Calu3 (cell line): ENCODE results near the gene FRMD3. TPM values are rescaled to one million over a fixed set of nuclear protein-coding genes. Genes with fewer than 3 reads are reported as not detected.

Experiments
- BruUV-seq: library from RNA; stranded (reverse); fragments of 400-500 nt; replicated peaks from 2 replicates; lab custom pipeline; 2021; lab: Mats Ljungman, UMichigan
- CTCF ChIA-PET: fragments of 300-600 bp; sonication (Branson Sonifier 250); formaldehyde crosslinking; loops from one replicate; lab custom pipeline; 2022; ENCODE audit warnings: antibody characterized with exemption; lab: Charles Lee
- DNase-seq: peaks from one replicate; pipeline ENCODE4 v3.0.0; 2022
- H3K27ac Mint-ChIP-seq: one replicate; pipeline ENCODE4 v1.8.0; 2022; ENCODE audit warnings: mixed read lengths; ENCODE audit not compliant: unreplicated experiment
- H3K27me3 Mint-ChIP-seq: one replicate; pipeline ENCODE4 v1.8.0; 2022; ENCODE audit warnings: mixed read lengths; ENCODE audit not compliant: unreplicated experiment
- H3K36me3 Mint-ChIP-seq: one replicate; pipeline ENCODE4 v1.8.0; 2022; ENCODE audit warnings: mild to moderate bottlenecking, moderate library complexity, mixed read lengths; ENCODE audit not compliant: insufficient read depth, unreplicated experiment
- H3K4me1 Mint-ChIP-seq: one replicate; pipeline ENCODE4 v1.8.0; 2022; ENCODE audit warnings: mild to moderate bottlenecking, low read depth, mixed read lengths; ENCODE audit not compliant: unreplicated experiment
- H3K4me3 Mint-ChIP-seq: one replicate; pipeline ENCODE4 v1.8.0; 2022; ENCODE audit warnings: mild to moderate bottlenecking, low read depth, moderate library complexity, mixed read lengths; ENCODE audit not compliant: unreplicated experiment
- H3K9me3 Mint-ChIP-seq: one replicate; pipeline ENCODE4 v1.8.0; 2022; ENCODE audit warnings: low read depth, mixed read lengths; ENCODE audit not compliant: unreplicated experiment
- intact Hi-C: fragments of 100-400 bp; cut with micrococcal nuclease; formaldehyde crosslinking; loops from one replicate; pipeline ENCODE4 v1.10.0; 2022; ENCODE audit not compliant: unreplicated experiment
- total RNA-seq: library from RNA; stranded (reverse); gene quantifications from 2 replicates; pipeline ENCODE4 v1.2.3, GENCODE V29; 2022
- TF ChIP-seq, protein P1 (sequence below): fragments of 200-600 bp; IDR thresholded peaks from one replicate; pipeline ENCODE4 v1.8.0; 2022; ENCODE audit warnings: antibody characterized with exemption; ENCODE audit not compliant: unreplicated experiment

The FRMD3 gene
- total RNA-seq, 1 experiment from 2014 or later = 0.38 TPM

DNA sequence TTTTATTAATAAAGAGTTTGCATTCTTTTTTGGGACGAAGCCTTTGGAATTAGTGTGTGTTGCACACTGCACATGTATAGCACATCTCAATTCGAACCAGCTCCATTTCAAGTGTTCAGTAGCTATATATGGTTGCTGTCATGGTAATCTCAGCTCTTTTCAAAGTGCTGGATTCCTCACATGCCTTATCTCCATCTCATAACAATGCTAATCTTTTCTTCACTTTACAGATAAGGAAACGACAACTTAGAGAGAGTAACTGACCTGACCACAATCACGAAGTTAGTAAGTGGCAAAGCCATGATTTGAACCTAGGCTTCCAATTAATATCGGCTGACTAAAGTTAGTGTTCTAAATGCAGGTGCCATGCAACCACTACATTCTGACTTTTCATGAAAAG lies 270.5 kb downstream of the FRMD3 start:
- H3K4me1 Mint-ChIP-seq = peaks cover 9% of the 10 kb centered on the region
- intact Hi-C loops = no loop called here
- H3K9me3 Mint-ChIP-seq = no peaks in the 10 kb centered on the region
- no peaks in the 10 kb centered on the region for H3K27me3 Mint-ChIP-seq
- no peaks in the 10 kb centered on the region for H3K36me3 Mint-ChIP-seq
- no peak for DNase-seq
- H3K4me3 Mint-ChIP-seq = no peak overlapping the region
- no peak overlapping the region for H3K27ac Mint-ChIP-seq
- no TSS peak for BruUV-seq
- TF ChIP-seq, protein P1, sequence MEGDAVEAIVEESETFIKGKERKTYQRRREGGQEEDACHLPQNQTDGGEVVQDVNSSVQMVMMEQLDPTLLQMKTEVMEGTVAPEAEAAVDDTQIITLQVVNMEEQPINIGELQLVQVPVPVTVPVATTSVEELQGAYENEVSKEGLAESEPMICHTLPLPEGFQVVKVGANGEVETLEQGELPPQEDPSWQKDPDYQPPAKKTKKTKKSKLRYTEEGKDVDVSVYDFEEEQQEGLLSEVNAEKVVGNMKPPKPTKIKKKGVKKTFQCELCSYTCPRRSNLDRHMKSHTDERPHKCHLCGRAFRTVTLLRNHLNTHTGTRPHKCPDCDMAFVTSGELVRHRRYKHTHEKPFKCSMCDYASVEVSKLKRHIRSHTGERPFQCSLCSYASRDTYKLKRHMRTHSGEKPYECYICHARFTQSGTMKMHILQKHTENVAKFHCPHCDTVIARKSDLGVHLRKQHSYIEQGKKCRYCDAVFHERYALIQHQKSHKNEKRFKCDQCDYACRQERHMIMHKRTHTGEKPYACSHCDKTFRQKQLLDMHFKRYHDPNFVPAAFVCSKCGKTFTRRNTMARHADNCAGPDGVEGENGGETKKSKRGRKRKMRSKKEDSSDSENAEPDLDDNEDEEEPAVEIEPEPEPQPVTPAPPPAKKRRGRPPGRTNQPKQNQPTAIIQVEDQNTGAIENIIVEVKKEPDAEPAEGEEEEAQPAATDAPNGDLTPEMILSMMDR = no peak
- CTCF ChIA-PET = no interaction called here

DNA sequence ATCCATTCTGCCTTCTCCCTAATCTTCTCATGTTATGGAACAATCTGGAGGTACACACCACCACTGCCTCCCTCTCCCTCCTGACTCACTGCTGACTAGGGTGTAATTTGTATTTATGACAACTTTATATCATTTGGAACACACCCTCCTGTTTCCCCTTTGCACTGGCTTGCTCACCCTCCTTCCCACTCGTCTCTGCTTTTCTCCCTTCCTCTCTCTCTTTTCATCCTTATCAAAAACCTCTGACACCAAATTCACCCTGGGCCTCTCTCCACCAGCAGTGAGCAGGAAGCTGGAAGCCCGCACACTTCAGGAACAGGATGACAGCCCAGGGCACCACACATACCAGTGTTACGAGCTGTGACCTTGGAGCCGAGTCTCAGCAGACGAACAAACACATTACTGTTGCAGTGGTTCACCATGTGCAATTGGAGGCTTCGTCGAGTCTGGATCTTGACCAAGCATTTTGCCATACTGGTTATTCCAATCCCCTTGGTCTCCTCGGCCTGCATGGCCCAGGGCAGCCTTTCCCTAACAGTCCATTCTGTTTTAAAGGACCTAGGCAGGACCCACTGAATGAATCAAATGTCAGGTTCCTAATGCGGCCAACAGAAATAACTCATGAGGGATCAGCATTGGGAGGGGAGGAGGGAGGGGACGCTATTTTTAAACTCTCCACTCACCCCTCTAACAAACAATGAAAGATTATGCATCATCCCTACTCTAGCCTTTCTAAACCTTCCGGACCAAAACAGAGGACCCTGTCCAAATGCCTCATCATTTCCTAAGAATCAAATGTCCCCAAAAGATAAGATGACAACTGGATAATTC lies 271.3 kb downstream of the FRMD3 start:
- Mint-ChIP-seq H3K27me3 (no peaks in the 10 kb centered on the region), H3K4me1 (peaks cover 9% of the 10 kb centered on the region), H3K9me3 (no peaks in the 10 kb centered on the region), H3K27ac (peak overlapping the region; percentile 52), H3K4me3 (no peak overlapping the region), H3K36me3 (no peaks in the 10 kb centered on the region)
- intact Hi-C loops = no loop called here
- TF ChIP-seq, protein P1 = no peak
- BruUV-seq = no TSS peak
- CTCF ChIA-PET = interaction anchor here (1.0 kb wide), 1 partner anchor 15 kb away, joined by 3 read pairs; no protein-coding TSS in a partner anchor
- peak; percentile 3 for DNase-seq

DNA sequence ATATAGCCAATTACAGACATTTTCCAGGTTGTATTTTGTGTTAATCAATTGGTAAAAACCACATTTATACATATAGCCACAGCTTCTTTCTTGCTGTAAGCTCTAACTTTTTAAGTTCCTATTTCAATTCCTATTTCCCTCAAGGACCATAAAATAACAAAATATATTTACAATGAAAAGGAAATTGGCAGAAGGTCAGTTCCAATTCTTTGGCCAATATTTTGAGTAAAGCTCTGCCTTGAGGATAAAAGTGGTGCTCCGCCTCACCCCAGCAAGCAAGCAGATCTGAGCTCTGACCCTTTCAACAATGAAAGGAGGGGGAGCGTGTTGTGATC lies 271.9 kb downstream of the FRMD3 start:
- CTCF ChIA-PET = interaction anchor here (1.0 kb wide), 1 partner anchor 15 kb away, joined by 3 read pairs; no protein-coding TSS in a partner anchor
- DNase-seq = no peak
- no peaks in the 10 kb centered on the region for H3K9me3 Mint-ChIP-seq
- H3K27me3 Mint-ChIP-seq = no peaks in the 10 kb centered on the region
- peaks cover 9% of the 10 kb centered on the region for H3K4me1 Mint-ChIP-seq
- TF ChIP-seq, protein P1 = no peak
- H3K27ac Mint-ChIP-seq = peak overlapping the region; percentile 52
- BruUV-seq = no TSS peak
- intact Hi-C loops = no loop called here
- no peak overlapping the region for H3K4me3 Mint-ChIP-seq
- no peaks in the 10 kb centered on the region for H3K36me3 Mint-ChIP-seq

DNA sequence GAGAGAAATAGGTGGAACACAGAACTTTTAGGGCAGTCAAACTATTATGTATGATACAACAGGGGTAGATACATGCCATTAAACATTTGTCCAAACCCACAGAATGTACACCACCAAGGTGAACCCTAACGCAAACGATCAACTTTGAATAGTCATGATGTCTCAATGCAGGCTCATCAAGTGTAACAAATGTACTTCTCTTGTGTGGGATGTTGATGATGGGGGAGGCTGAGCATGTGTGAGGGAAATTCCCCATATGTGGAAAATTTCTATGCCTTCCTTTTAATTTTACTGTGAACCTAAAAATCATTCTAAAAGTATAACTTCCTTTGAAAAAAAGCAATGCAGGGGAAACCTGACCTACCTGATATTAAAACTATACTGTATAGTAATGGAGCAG lies 273.9 kb downstream of the FRMD3 start:
- CTCF ChIA-PET = no interaction called here
- Mint-ChIP-seq H3K4me3 (no peak overlapping the region), H3K9me3 (no peaks in the 10 kb centered on the region), H3K4me1 (peaks cover 9% of the 10 kb centered on the region), H3K27ac (no peak overlapping the region), H3K36me3 (no peaks in the 10 kb centered on the region), H3K27me3 (no peaks in the 10 kb centered on the region)
- TF ChIP-seq, protein P1 = no peak
- no peak for DNase-seq
- no TSS peak for BruUV-seq
- intact Hi-C loops = no loop called here
